AG10803 (cell line): ENCODE data around the gene HOXB1.

ENCODE experiments used
- DNase-seq: peaks from one replicate; pipeline ENCODE4 v3.0.0; 2010; ENCODE audit warnings: low read depth
- H3K4me3 ChIP-seq: 2 replicates; pipeline ENCODE4 v1.5.1; 2011; ENCODE audit warnings: mild to moderate bottlenecking, low read length, control low read depth
- CTCF ChIP-seq: conservative IDR thresholded peaks from 2 replicates; pipeline ENCODE4 v1.5.1; 2011; ENCODE audit warnings: mild to moderate bottlenecking, low read length, control low read depth, inconsistent platforms

Gene HOXB1

DNA sequence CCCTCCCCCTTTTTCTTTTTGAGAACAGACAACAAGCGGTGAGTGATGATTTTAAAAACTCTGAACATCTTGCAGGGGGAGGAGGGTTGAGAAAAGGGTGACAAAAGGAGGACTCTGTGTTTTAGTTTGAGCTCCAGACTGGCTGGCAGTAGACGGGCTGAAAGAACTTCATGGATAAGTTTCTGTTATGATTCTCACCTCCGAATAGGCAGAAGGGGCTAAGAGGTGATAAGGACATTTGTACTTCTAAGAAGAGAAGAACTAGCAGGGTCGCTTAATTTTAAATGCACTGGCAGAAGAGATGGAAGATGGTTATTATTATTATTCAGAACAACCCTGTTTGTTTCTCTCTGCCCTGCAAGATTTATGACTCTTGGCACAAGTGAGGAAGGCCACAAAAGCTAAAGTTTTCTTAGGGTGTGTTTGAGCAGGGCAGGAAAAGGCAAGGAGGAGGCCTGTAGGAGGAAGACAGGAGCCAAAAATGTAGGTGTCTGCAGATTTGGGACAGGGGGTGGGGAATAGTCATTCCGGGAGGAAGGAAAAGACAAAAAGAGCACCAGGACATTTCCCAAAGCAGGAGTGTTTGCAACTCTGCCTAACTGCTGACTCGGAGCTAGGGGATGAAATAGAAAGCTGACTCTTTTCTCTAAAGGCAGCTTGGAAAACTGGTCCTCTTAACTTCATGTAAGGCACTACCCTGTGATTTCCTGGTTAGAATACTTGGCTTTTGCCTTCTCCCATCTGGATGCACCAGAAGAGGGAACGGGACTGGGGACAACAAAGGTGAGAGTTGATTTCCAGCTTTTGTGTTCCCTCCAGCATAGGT, 26.0 kb upstream of the HOXB1 start:
- peak overlapping the region; percentile 20 for H3K4me3 ChIP-seq
- no peak for DNase-seq
- no peak for TF ChIP-seq CTCF

GRCh38 chr17:48556229-48556575, 25.4 kb upstream of the HOXB1 start:
- peak overlapping the region; percentile 60 for H3K4me3 ChIP-seq
- DNase-seq = no peak
- no peak for TF ChIP-seq CTCF

GRCh38 chr17:48555258-48556228, 24.7 kb upstream of the HOXB1 start:
- H3K4me3 ChIP-seq = peak overlapping the region; percentile 60
- no peak for TF ChIP-seq CTCF
- peak; percentile 95 for DNase-seq

DNA sequence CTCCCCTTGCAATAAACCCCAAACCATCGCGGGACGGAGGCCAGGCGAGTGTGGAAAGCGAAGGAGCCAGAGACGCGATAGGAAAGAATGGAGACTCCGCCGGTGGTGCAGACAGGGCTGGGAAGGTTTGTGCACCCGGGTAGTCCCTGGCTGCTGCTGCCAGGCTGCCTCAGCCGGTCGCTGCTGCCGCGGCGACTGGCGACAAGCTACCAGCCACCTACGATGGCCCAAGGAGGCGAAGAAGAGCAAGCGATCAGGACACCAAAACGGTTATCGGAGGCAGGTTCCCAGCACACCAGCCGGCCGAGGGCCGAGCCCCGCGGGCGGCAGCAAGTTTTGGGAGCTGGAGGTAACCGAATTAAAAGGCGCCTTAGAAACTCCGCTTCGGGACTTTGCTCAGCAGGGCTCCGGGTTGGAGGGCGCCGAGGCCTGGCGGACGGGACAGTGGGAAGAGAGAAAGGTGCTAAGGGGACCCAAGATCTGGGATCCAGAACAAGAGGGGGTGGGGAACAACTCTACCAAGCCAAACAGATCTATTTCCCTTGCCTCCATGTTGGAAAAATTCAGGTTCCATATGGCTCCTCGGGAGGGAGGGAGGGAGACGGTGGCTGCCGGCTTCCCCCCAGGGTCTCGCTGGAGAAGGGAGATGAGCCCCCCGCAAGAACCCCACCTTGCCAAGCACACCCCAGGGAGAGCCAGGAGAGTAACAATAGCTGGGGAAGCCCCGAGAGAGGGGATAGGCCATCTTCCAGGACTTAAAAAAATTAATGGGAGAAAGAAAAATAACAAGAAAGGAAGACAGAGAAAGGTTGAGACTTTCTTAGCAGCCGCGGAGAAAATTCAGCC, 23.8 kb upstream of the HOXB1 start:
- no peak for DNase-seq
- peak overlapping the region; percentile 60 for H3K4me3 ChIP-seq
- TF ChIP-seq CTCF = no peak

DNA sequence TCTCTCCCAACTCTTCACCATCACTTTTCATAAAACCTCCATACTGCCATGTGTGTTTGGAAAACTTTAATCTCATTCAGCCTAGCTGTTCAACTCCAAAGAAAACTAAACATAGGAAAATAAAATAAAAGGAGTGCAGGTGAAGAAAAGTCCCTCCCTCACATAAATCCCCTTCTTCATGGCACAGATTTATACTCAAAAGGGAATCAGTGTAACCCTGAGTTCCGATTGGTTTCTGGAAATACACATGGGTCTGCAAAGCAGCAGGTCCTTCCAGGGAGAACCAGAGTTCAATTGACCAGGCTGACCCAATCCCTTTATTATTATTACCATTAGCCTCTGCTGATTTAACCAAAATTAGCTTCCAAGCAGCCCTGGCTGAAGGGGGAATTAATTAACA, 23.0 kb upstream of the HOXB1 start:
- DNase-seq = no peak
- TF ChIP-seq CTCF = no peak
- peak overlapping the region; percentile 60 for H3K4me3 ChIP-seq

DNA sequence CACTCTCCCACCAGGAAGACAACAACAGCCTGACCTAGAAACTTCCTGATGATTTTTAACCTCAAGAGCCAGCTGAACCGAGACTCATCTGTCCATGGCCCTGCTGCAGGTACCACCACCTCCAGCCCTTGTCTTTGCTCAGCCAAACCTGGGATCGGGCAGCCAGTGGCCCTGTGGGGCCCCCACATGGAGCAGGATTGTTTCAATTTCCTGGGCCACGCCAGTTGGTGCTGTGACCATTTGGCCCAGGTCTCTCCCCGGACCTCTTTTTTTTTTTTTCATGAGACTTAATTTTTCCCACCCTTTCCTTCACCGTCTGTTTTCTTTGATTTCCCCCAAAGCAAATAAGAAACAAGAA, 22.4 kb upstream of the HOXB1 start:
- no peak for TF ChIP-seq CTCF
- peak overlapping the region; percentile 33 for H3K4me3 ChIP-seq
- DNase-seq = no peak
